NB4 (cell line): ENCODE data around the gene TMEM178B.

ENCODE experiments used
- DNase-seq: peaks from one replicate; pipeline ENCODE4 v3.0.0; 2010; ENCODE audit warnings: low read depth
- H3K4me3 ChIP-seq: one replicate; pipeline ENCODE4 v1.5.1; 2011; ENCODE audit warnings: mild to moderate bottlenecking, low read depth, low read length, moderate library complexity
- CTCF ChIP-seq: IDR thresholded peaks from one replicate; pipeline ENCODE4 v1.5.1; 2012; ENCODE audit warnings: low read depth, low read length
- MAX ChIP-seq: IDR thresholded peaks from 2 replicates; pipeline ENCODE4 v1.6.1; 2011; ENCODE audit warnings: low read depth, low read length
- MYC ChIP-seq: IDR thresholded peaks from 2 replicates; pipeline ENCODE4 v1.6.1; 2011; ENCODE audit warnings: low read depth, low read length
- POLR2A ChIP-seq: IDR thresholded peaks from 2 replicates; pipeline ENCODE4 v1.6.1; 2011; ENCODE audit warnings: mild to moderate bottlenecking; ENCODE audit not compliant: insufficient read length; ENCODE audit errors: extremely low read depth

TMEM178B gene

GRCh38 chr7:141416650-141417270, 342.9 kb downstream of the TMEM178B start:
- DNase-seq = no peak
- H3K4me3 ChIP-seq = no peak overlapping the region
- TF ChIP-seq POLR2A (no peak), MAX (no peak), MYC (no peak), CTCF (no peak)

- TF ChIP-seq POLR2A = no peak
- no peak for TF ChIP-seq CTCF
- no peak for TF ChIP-seq MYC
- no peak for TF ChIP-seq MAX
- DNase-seq = no peak
- H3K4me3 ChIP-seq = no peak overlapping the region
Observed at GRCh38 chr7:141417506-141417905, 343.6 kb downstream of the TMEM178B start.

GRCh38 chr7:141418066-141418465, 344.2 kb downstream of the TMEM178B start:
- no peak overlapping the region for H3K4me3 ChIP-seq
- peak; percentile 18 for DNase-seq
- TF ChIP-seq POLR2A (no peak), CTCF (no peak), MAX (no peak), MYC (no peak)

GRCh38 chr7:141421306-141421705, 347.4 kb downstream of the TMEM178B start:
- no peak overlapping the region for H3K4me3 ChIP-seq
- TF ChIP-seq CTCF = no peak
- no peak for TF ChIP-seq MAX
- TF ChIP-seq MYC = no peak
- no peak for TF ChIP-seq POLR2A
- no peak for DNase-seq

DNA sequence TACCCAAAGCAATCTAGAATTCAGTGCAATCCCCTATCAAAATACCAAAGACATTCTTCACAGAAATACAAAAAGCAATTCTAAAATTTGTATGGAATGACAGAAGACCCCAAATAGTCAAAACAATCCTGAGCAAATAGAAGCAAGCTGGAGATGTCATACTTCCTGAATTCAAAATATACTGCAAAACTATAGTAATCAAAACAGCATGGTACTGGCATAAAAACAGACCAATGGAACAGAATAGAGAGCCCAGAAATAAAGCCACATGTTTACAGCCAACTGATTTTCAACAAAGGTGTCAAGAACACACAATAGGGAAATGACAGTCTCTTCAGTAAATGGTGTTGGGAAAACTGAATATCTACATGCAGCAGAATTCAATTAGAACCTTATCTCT, 353.3 kb downstream of the TMEM178B start:
- no peak overlapping the region for H3K4me3 ChIP-seq
- no peak for TF ChIP-seq POLR2A
- TF ChIP-seq MYC = no peak
- no peak for TF ChIP-seq MAX
- no peak for TF ChIP-seq CTCF
- DNase-seq = no peak
